ENCODE measurements around the gene AGAP1.

GRCh38 chr2:235569837-235570236, 76.0 kb downstream of the AGAP1 start:
- TF ChIP-seq CTCF (IDR thresholded peaks at IDR 0.05), result no peak
- no peak for TF ChIP-seq POLR2A (IDR thresholded peaks at IDR 0.05)
